Sigmoid colon (tissue), 4 donors: Measurements from ENCODE around the gene USP40.

ENCODE experiments used
- EP300 ChIP-seq, 4 donors: sonication (generic); formaldehyde crosslinking; IDR thresholded peaks; one replicate each; pipeline ENCODE4 v1.6.1; 2017; ENCODE audit warnings: antibody characterized with exemption in 4 of 4
- POLR2A ChIP-seq, 2 donors: fragments of 450-650 bp; IDR thresholded peaks; one replicate each; pipeline ENCODE4 v1.6.1; 2016; ENCODE audit warnings: antibody characterized with exemption in 2 of 2, mild to moderate bottlenecking in 2 of 2, moderate library complexity in 2 of 2
- POLR2AphosphoS5 ChIP-seq, 4 donors: sonication (generic); formaldehyde crosslinking; IDR thresholded peaks; one replicate each; pipeline ENCODE4 v1.6.1; 2017; ENCODE audit warnings: antibody characterized with exemption in 4 of 4
- TF ChIP-seq, protein P1 (sequence below), 4 experiments: fragments of 450-650 bp in 3 of 4; fragments of 200-600 bp in 1 of 4; IDR thresholded peaks; one replicate each; pipeline ENCODE4 v1.5.1; 2016 to 2019; ENCODE audit warnings: antibody characterized with exemption in 4 of 4, mild to moderate bottlenecking in 3 of 4, moderate library complexity in 2 of 4

DNA sequence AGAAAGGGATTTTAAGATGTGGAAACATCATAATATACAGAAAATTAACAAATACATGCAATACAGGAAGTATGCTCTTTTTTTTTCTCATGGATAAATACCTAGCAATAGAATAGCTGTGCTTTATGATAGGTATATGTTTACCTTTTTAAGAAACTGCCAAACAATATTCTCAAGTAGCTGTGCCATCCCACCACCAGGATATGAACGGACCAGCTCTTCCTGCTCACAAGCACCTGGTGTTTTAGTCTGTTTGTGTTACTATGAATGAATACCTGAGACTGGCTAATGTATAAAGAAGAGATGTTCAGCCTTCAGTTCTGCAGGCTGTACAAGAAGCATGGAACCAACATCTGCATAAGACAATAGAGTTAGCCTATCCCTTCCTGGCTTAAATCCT lies 30.9 kb upstream of the USP40 start:
- TF ChIP-seq, protein P1, sequence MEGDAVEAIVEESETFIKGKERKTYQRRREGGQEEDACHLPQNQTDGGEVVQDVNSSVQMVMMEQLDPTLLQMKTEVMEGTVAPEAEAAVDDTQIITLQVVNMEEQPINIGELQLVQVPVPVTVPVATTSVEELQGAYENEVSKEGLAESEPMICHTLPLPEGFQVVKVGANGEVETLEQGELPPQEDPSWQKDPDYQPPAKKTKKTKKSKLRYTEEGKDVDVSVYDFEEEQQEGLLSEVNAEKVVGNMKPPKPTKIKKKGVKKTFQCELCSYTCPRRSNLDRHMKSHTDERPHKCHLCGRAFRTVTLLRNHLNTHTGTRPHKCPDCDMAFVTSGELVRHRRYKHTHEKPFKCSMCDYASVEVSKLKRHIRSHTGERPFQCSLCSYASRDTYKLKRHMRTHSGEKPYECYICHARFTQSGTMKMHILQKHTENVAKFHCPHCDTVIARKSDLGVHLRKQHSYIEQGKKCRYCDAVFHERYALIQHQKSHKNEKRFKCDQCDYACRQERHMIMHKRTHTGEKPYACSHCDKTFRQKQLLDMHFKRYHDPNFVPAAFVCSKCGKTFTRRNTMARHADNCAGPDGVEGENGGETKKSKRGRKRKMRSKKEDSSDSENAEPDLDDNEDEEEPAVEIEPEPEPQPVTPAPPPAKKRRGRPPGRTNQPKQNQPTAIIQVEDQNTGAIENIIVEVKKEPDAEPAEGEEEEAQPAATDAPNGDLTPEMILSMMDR (IDR thresholded peaks at IDR 0.05) = no peak
- no peak for TF ChIP-seq EP300 (IDR thresholded peaks at IDR 0.05)
- no peak for TF ChIP-seq POLR2A (IDR thresholded peaks at IDR 0.05)
- TF ChIP-seq POLR2AphosphoS5 (IDR thresholded peaks at IDR 0.05) = no peak
